Measurements from ENCODE around the gene TBC1D22A.
A peak's percentile ranks its signal among the peaks of the same experiment; 100 is the strongest.

TBC1D22A gene

GRCh38 chr22:47208630-47209029, 446.2 kb downstream of the TBC1D22A start:
- H3K9me3 Mint-ChIP-seq, result peaks cover 30% of the 10 kb centered on the region
- H3K27me3 Mint-ChIP-seq (ENCODE audit: low read depth), result peaks cover 12% of the 10 kb centered on the region
- peaks cover 6% of the 10 kb centered on the region for H3K4me1 Mint-ChIP-seq
- TF ChIP-seq CTCF (IDR thresholded peaks at IDR 0.05; ENCODE audit: unreplicated experiment in 3 of 3), result no peak
- H3K27ac Mint-ChIP-seq, result no peak overlapping the region
- H3K36me3 Mint-ChIP-seq (ENCODE audit: low read depth), result peaks cover 6% of the 10 kb centered on the region
- no peak overlapping the region for H3K4me3 Mint-ChIP-seq

- Mint-ChIP-seq H3K4me3 (no peak overlapping the region), H3K27me3 (ENCODE audit: low read depth) (peaks cover 12% of the 10 kb centered on the region), H3K36me3 (ENCODE audit: low read depth) (peaks cover 6% of the 10 kb centered on the region), H3K4me1 (peaks cover 1% of the 10 kb centered on the region), H3K27ac (no peak overlapping the region), H3K9me3 (peaks cover 28% of the 10 kb centered on the region)
- no peak for TF ChIP-seq CTCF (IDR thresholded peaks at IDR 0.05; ENCODE audit: unreplicated experiment in 3 of 3)
These were observed 446.6 kb downstream of the TBC1D22A start for GRCh38 chr22:47209040-47209514.

GRCh38 chr22:47209547-47210023, 447.1 kb downstream of the TBC1D22A start:
- no peak for TF ChIP-seq CTCF (IDR thresholded peaks at IDR 0.05; ENCODE audit: unreplicated experiment in 3 of 3)
- H3K27me3 Mint-ChIP-seq (ENCODE audit: low read depth), result peaks cover 11% of the 10 kb centered on the region
- peaks cover 6% of the 10 kb centered on the region for H3K36me3 Mint-ChIP-seq (ENCODE audit: low read depth)
- peaks cover 29% of the 10 kb centered on the region for H3K9me3 Mint-ChIP-seq
- H3K4me1 Mint-ChIP-seq, result no peaks in the 10 kb centered on the region
- H3K4me3 Mint-ChIP-seq, result no peak overlapping the region
- H3K27ac Mint-ChIP-seq, result no peak overlapping the region

GRCh38 chr22:47210112-47210657, 447.7 kb downstream of the TBC1D22A start:
- Mint-ChIP-seq H3K36me3 (ENCODE audit: low read depth) (peaks cover 6% of the 10 kb centered on the region), H3K9me3 (peaks cover 32% of the 10 kb centered on the region), H3K4me1 (no peaks in the 10 kb centered on the region), H3K4me3 (no peak overlapping the region), H3K27me3 (ENCODE audit: low read depth) (peaks cover 9% of the 10 kb centered on the region), H3K27ac (no peak overlapping the region)
- no peak for TF ChIP-seq CTCF (IDR thresholded peaks at IDR 0.05; ENCODE audit: unreplicated experiment in 3 of 3)

DNA sequence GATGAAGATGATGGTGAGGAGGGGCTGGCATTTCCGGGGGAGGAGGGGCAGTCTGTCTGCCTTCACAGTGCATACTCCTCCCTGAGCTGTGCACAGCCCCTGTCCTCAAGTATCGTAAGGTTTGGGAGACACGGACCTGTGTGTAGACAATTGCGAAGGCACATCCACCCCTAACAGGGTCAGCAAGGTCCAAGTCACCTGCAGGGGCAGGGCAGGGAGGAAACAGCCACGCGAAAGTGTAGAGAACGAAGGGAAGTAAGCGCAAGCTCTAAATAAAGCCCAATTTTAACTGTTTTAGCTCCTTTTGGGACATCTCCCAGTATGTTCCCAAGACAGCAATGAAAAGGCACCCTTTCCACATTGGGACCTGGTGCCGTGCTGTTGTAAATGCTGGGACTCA, 448.2 kb downstream of the TBC1D22A start:
- no peaks in the 10 kb centered on the region for H3K4me1 Mint-ChIP-seq
- H3K36me3 Mint-ChIP-seq (ENCODE audit: low read depth), result peaks cover 6% of the 10 kb centered on the region
- H3K27ac Mint-ChIP-seq, result no peak overlapping the region
- H3K9me3 Mint-ChIP-seq, result peaks cover 34% of the 10 kb centered on the region
- no peak for TF ChIP-seq CTCF (IDR thresholded peaks at IDR 0.05; ENCODE audit: unreplicated experiment in 3 of 3)
- H3K27me3 Mint-ChIP-seq (ENCODE audit: low read depth), result peaks cover 9% of the 10 kb centered on the region
- no peak overlapping the region for H3K4me3 Mint-ChIP-seq

DNA sequence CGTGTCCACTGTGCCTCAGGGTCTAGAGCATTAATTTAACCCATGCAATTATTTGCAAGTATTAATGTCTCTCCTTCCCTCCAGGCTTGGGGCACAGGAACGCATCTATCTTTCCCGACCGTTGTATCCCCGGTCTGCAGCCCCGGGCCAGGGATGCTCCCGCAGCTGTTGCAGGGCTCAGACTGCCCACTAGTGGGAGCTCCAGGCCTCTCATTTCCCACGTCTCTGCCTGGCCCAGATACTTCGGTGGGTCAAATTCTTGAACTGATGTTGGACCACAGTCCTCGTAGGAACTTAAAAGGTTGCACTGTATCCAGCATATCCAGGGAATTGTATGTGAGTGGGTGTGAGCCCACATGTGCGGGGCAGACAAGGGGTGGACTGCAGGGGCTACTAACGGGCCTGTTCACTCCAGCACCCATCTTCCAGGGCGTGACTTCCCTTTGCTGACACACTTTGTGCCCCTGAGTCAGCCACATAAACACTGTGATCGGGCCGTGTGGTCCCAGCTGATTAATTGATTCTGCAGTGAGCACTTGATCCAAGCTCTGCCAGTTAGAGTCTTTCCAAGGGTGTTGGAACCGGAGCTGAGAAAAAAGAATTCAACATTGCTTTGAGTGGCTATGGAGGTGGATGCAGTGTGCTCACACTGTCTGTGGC, 451.3 kb downstream of the TBC1D22A start:
- peak in 1 of 3 experiments; percentile 12 for TF ChIP-seq CTCF (IDR thresholded peaks at IDR 0.05; ENCODE audit: unreplicated experiment in 3 of 3)
- Mint-ChIP-seq H3K27me3 (ENCODE audit: low read depth) (peaks cover 24% of the 10 kb centered on the region), H3K27ac (no peak overlapping the region), H3K4me3 (no peak overlapping the region), H3K9me3 (peaks cover 34% of the 10 kb centered on the region), H3K36me3 (ENCODE audit: low read depth) (peaks cover 6% of the 10 kb centered on the region), H3K4me1 (no peaks in the 10 kb centered on the region)
